ENCODE measurements around the gene TMEM132C.

TMEM132C gene

DNA sequence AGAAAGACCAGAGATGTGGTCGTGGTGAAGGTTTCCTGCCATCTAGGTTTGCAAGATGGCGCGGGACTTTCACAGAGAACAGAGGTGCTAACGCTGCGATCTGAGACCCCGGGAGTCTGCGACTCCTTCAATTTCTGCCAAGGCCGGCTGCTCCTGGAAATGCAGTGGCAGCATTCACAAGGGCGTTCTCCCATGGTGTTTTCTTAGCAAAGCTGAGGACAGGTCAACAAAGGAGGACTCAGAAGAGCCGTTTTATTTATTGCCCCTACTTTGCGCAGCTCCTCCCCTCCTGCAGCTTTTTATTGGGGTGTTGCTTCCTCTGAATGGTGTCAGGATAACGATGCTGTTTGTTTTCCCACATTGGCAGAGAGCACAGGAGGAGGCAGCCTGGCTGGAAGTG lies 86.3 kb downstream of the TMEM132C start:
- no peak for DNase-seq

DNA sequence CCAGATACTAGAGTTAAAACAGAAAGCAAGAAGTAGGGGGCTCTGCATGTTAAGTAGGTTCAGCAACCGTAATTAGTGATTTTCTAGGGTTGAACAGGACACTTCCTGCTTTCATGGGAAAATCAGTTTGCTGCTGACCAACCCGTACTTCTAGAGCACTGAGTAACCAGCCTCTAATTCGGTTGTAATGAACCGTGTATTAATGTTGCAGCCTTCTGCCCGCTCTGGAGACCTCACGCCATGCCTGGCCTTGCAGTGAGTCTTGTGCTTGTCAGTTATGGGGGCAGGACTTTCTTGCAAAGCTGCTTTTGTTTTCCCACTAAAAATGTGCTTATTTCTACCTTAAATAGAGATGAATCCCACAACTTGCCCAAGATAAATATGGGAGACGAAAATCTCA lies 89.6 kb downstream of the TMEM132C start:
- DNase-seq, result no peak

DNA sequence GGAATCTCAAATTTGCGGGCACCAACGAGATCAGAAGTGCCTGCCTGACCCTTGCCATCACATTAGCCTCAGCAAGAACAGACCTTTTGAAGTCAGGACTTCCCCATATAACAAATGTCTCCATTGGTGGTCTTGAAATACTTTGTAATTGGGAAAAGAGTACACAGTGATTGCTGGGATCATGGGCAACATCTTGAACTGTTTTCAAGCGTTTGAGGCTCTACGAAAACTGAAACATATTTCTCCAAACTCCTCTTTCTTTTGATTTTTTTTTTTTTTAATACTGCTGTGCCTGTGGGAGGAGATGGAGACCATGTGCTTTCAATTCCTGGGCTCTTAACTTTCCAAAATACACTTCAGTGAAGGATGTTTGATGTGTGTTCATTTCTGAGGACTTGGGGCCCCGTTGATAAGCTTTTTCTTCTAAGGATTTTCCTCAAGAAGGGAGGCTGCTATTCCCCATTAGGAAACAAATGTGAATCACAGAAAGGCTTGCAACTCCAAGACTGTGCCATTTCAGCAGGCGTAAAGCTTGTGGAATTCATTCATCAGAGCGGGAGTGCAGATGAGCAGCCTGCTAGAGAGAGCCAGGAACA lies 94.5 kb downstream of the TMEM132C start:
- no peak for DNase-seq

DNA sequence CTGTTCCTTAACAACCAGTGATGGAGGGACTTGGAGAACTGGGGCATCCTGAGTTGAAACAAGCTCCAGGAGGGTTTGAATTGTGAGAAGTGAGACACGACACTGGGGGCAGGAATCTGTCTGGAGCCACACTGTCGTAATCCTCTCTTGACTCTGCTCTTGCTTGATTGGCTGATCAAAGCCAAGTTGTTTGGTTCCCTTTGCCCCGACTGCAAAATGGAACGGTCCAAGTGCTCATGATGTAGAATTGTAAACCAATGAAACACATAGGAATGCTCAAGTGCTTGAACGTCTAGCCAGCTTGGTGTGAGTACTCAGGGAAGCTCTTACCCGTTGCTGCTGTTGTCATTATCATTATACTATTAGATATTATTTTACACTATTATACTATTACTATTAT lies 98.1 kb downstream of the TMEM132C start:
- DNase-seq, result no peak

DNA sequence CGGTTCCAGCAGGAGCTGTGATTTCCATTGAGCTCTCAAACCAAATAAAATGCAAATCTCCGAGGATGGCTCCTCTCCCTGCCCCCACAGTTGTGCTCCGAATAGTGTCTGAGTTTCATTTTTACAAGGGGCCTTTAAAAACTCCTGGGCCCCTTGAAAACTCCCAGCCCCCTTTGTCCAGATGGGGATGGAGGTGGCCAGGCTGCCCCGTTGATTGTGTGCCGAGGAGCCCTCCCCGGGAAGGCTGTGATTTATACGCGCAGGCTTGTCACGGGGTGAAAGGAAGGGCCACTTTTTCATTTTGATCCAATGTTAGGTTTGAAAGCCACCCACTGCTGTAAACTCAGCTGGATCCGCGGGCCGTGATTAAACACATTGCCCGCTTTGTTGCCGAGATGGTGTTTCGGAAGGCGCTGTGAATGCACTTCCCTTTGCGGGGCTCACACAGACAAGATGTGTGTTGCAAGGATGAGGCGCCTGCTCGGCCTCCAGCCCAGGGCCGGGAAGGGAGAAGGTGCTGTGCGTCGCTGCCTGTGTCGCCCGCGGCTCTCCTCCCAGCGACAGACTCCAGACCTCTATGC lies 98.8 kb downstream of the TMEM132C start:
- DNase-seq, result peak; percentile 27

DNA sequence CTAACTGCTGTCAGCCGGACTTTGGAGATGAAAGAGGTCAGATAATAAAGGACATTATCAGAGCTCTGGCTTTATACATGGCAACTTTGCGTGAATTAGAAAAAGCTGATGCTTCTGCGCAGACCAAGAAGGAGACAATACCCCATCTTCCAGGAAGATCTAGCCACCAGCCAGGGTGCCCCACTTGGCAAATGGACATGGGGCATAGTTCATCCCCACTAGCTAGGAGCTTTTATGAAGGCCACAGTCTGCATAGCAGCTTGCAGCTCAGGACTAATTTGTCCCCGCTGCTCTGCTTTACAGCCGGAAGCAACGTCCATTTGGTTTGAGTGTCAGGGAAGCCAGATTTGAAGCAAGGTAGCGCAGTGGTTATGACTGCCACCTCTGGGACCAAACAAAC lies 101.0 kb downstream of the TMEM132C start:
- no peak for DNase-seq

DNA sequence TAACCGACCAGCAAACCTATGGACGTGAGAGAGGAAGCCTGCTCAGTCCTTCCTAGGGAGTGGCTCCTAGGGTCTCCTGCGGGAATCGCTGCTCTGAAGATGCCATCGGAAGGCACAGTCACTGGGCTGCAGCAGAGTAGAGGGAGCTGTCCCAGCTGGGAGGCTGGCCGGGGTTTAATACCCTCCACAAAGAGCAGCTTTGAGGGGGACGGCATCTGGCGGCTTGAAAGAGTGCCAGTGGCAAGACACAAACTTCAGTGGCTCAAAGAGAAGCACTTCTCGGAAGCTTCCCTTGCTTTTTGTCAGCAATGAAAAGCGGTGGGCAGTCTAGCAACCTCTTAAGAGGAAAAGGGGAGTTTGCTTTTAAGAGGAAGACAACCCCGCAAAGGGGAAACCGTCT lies 114.6 kb downstream of the TMEM132C start:
- no peak for DNase-seq

DNA sequence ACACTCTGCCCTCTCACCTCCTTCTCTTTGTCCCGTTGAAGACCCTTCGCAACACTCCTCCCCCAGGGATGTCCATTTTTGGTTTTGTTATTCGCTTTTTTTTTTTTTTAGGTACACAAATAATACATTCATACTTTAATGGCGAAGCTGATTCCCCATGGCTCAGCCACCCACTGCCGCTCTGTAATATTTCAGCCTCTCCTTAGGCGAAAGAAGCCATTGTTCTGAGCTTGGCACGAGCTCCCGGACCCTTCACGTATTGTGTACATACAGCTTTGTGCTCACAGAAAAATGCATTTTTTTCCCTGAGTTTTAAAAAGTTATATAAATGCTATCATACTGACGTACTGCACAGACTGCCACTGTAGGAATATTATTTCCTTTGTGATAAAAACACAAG lies 115.0 kb downstream of the TMEM132C start:
- no peak for DNase-seq

DNA sequence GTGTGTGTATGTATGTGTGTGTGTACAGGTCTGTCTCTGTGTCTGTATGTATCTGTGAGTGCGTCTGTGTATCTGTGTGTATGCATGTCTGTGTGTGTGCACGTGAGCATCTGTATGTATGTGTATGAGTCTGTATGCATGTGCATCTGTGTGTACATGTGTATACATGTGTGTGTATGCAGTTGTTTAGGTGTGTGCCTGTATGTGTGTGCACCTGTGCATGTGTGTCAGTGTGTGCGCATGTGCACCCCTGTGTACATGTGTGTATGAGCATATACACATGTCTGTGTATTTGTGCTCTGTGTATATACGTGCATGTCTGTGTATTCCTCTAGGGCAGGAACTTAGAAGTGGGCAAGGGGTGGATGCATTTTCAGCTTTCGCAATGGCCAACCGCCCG lies 116.0 kb downstream of the TMEM132C start:
- DNase-seq, result no peak

DNA sequence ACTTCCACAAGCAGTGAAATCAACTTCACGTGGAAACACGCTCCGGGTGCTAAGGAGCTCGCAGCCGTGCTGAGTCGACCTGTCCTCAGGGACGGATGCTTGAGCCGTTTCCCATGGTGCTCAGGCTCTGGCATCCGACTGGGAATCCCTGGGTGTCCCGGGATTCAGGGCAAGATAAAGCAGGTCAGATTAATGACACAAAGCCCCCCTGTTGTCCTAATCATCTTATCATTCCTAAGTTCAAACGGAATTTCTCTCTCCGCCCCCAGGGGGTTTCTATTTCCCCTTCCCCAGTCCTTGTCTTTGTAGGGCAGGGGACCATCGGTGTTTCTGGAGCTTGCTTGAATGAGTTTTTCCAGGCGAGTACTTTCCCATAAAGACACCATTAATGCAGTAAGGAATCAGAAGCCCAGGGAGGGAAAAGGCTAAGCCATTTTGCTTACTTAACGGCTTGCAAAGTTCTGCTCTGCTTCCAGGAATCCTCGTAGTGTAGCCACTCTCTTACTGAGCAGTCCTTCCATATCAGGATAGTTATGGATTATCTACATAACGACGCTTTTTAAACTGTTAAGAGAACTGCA lies 116.5 kb downstream of the TMEM132C start:
- no peak for DNase-seq

DNA sequence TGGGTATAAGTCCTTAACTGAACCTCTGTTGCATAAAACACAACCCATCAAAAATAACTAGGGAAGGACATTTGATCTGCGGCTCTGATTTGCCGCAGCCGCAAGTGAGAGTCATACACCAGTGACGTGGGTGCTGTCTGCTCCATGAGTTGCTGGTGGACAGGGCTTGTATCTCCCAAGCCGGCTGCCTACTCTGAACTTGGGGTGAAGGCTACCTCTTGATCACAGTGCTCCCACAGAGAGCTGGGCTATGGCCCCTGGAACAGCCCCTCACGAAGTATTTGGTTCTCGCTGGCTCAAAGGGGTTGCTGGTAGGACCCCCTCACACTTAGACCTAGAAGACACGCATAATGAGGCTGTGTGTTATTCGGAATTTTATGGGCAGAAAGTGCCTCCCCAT lies 118.8 kb downstream of the TMEM132C start:
- no peak for DNase-seq

DNA sequence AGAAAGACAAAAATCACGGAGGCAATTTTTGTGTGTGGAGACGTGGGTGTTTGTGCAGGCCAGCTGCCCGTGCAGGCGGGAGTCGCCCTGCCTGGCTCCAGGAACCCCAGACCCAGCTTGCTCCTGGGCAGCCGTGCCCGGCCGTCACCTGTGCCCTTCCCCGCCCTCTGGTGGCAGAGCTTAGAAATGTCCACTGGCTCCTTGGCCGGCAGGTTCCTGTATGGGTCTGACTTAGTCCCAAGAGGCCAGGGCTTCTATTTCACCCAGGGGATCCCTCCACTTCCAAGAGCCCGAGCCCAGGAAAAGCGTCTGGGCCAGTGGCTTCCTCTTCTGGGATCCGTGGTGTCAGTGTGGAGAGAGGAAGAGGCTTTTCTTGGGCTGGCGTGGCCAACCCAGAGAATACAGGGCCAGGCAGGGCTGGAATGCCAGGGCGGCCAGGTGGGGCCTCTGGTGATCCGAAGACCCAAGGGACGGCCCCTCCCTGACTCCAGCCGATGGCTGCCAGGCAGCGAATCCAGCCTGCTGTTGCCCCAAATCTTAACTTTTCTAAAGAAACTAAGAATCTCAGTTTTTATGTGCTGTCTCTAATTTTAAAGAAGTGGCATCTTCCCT lies 120.9 kb downstream of the TMEM132C start:
- no peak for DNase-seq

DNA sequence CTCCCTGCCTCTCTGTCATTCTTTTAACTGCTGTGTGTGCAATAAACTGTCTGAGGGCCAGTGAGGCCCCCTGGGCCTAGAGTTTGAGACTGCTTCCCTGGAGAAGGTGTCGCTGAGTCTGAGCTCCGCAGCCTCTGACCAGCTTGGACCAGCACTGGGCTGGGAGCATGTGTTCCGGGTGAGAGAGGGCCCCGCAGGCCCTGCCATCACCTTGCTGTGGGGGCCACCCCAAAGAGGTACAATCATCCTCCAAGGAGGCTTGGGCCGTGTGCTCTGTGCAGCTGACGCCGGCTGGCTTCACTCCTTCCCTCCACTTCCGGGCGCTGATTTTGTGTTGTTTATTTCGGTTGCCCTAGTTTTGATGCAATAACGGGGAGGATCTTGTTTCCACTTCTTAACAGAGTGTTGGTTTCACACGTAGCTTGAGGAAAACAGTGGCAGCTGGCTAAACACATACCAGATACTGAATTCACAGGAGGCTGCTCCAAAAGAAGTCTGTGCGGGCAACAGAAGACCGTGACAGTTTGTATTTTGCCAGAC lies 121.6 kb downstream of the TMEM132C start:
- no peak for DNase-seq

DNA sequence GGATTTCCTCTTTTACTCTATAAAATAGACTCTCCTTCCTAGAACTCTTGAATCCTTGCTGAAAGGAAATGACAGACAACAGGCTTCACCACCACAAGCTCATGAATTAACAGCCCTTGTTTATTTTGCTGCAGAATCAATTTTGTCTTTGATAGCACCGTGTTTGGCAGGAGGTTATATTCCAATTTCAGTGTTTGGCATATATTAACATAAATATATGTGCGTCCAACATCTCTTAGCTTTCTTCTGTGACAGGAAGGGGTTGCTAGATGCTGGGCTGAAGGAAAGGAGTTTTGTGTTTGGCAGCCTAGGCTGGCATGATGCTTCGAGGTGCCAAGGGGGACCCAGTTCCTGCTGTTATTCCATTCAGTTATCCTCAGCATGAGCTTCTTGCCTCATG lies 126.4 kb downstream of the TMEM132C start:
- DNase-seq, result no peak

DNA sequence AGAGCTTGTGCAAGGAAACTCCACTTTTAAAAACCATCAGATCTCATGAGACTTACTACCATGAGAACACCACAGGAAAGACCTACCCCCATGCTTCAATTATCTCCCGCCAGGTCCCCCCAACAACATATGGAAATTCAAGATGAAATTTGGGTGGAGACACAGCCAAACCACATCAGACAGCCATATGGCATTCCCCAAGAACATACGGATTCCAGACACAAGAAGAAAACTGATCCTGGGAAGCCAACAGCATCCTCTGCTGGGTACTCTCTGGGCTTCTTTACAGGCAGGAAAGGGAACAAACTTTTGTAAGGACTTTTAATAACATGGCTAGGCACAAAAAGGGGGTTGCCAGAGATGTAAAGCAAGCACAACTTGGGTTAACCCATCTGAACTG lies 127.2 kb downstream of the TMEM132C start:
- no peak for DNase-seq

DNA sequence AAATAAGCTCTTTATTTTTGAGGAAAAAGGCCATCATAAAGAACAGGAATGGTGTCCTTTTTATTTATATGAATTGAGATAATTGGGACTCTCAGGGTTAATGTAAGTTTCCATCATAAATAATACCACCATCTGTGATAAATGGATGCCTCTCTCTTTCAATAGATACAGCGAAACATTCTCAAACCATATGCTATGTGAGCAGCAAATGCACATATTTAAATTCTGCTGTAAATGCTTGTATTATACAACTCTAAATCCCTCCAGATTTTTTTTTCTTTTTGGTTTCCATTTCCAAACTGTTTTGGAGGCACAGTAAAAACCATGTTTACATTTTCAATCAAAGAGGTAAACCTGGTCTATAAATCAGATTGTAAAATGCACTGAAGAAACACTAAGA lies 132.3 kb downstream of the TMEM132C start:
- no peak for DNase-seq

DNA sequence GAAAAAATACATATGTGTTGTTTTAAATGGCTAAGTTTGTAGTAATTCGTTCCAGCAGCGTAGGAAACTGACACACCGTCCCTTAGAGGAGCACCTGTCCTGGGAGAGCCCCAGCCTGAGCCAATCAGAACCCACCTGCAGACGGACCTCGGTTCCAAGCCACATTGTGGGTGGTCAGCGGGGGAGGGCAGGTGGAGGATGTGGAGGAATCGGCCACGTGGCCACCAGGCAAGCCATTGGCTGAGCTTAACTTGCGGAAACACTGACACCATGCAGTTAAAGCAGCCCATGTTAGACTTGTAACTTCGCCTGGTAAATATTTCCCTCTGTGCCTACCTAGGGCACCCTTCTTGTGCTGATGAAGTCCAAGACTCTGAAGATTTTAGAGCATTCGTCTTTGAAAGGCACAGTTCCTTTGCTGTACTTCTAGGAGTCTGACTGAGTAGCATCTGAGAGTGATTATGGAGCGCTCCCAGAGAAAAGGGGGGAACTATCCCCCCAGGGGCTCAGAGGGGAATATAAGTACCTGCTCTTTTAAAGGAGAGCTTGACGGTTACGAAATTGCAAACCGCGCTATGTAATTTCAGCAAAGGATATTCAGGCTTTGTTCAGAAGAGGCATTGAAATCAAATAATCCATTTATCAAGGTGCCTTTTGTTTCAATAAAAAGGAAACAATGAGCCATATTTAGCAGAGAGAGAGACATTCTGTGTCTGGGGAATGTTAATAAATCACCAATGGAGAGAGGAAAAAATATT lies 135.7 kb downstream of the TMEM132C start:
- no peak for DNase-seq

DNA sequence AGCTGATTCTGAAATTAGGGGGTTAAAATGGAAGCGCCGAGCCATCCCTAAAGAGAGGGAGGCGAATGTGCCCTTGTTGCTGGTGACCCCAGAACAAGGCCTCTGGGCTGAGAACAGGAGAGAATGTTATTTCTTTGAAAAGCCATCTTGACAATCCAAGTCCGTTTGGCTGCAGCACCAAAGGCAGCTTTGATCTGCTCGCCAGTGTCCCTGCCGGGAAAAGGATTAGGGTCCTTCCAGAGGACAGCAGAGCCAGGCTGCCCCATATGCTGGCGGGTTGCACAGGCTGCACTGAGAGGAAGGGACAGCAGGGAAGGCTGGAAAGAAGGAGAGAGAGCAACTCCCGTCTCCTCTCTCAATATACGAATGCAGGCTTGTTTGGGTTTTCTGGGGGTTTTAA lies 141.7 kb downstream of the TMEM132C start:
- DNase-seq, result no peak

DNA sequence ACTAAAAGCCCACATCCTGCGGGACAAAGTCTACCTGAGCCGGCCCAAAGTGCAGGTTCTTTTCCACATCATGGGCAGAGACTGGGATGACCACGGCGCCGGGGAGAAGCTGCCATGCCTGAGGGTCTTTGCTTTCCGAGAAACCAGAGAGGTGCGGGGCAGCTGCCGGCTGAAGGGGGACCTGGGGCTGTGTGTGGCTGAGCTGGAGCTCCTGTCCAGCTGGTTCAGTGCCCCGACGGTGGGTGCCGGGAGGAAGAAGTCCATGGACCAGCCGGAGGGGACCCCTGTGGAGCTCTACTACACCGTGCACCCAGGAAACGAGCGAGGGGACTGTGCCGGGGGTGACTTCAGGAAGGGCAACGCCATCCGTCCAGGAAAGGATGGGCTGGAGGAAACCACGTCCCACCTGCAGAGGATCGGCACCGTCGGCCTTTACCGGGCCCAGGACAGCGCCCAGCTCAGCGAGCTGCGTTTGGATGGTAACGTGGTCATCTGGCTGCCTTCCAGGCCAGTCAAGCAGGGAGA lies 148.1 kb downstream of the TMEM132C start:
- no peak for DNase-seq

DNA sequence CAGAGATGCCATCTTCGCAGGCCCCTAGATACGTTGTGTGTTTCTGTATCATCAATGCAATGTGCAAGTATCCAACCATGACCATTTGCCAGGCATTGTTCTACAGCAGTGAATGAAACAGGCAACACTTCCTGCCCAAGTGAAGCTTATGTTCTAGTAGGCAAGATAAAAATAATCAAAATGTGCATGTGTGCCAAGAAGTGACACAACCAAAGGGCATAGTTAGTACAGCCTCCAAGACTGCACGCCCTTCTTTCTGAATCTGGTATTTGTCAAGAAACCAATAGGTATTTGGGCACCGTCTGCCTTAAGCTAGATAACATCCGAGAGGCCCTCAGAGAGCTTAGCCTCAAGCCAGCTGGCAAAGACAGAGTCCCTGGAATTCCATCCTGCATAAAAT lies 152.0 kb downstream of the TMEM132C start:
- DNase-seq, result no peak

DNA sequence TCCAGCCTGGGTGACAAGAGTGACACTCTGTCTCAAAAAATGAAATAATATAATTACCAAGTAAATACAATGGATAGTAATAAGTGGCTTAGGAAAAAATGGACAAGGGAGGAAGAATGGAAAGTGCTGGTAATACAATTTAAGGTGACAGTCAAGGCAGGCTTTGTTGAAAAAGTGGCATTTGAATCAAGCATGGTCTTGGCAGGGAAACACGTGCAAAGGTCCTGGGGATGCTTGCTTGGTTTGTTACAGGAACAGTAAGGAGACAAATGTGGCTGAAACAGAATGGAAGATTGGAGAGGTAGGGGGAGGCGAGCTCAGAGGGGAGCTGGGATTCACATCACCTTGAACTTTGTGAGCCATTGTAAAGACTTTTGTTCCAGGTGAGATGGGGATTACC lies 153.2 kb downstream of the TMEM132C start:
- DNase-seq, result no peak

DNA sequence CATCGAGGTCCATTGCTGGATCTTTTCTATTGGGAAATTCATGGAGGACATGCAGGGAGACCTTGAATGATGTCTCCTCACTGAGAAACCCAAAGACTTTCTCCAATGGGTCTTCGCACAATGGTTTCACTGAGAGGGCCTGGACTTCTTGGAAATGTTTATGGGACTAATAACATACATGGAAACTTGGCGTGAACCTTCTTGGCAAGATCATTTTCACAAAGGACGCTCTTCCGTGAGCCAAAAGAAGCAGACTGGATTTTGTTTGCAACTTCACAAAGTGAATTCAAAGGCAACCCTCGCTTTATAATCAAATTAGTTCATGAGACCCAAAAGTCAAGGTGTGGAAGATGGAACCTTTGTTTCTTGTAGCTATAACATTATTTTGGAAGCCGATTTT lies 154.4 kb downstream of the TMEM132C start:
- DNase-seq, result no peak

DNA sequence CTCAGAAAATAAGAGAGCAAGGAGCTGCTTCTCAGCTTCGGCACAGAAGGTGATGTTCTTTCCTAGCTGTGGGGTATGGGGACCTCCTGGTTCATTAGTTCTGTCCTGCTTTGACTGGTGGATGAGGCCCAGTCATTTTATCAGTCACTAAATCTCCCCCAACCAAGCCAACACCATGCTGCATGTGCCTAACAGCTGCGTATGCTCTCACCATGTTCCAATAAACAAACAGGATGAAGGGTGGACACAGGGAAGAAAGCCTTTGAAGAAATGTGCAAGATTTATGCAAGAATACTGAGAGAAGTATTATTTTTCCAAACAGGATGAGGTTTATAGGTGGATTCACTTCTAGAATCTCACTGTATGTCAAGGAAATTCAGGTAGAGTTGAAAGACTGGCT lies 156.2 kb downstream of the TMEM132C start:
- DNase-seq, result no peak

Data from fibroblast of skin of right quadriceps (primary cell).